Natural killer cell (primary cell): ENCODE data around the gene BCAP31. TPM values are rescaled to one million over a fixed set of nuclear protein-coding genes. Genes with fewer than 3 reads are reported as not detected.

Experiments
- ATAC-seq, 3 donors: fragments of 150-1000 bp in 2 of 3; fragments of 200-7000 bp in 1 of 3; cut with Tn5 transposase; 1 replicate in 1 of 3; 2 replicates in 2 of 3; pipeline ENCODE4 v1.10.0; 2021; ENCODE audit warnings: mild to moderate bottlenecking in 2 of 3, moderate library complexity in 2 of 3
- DNase-seq, 2 donors: peaks; one replicate each; pipeline versions ENCODE4 v3.0.0 to v3.0.0-alpha.2; 2013 to 2021; ENCODE audit warnings: mixed read lengths in 1 of 2
- H3K27ac ChIP-seq: one replicate; pipeline ENCODE4 v1.5.1; 2013; ENCODE audit warnings: mild to moderate bottlenecking, low read length
- H3K27me3 ChIP-seq: one replicate; pipeline ENCODE4 v1.6.1; 2013; ENCODE audit warnings: low read length; ENCODE audit not compliant: control insufficient read depth, insufficient read depth
- H3K36me3 ChIP-seq: one replicate; pipeline ENCODE4 v1.6.1; 2013; ENCODE audit warnings: low read length; ENCODE audit not compliant: control insufficient read depth, insufficient read depth
- H3K4me1 ChIP-seq: one replicate; pipeline ENCODE4 v1.6.1; 2013; ENCODE audit warnings: low read length; ENCODE audit not compliant: control insufficient read depth, insufficient read depth
- H3K4me3 ChIP-seq: one replicate; pipeline ENCODE4 v1.5.1; 2013; ENCODE audit warnings: low read length
- H3K9me3 ChIP-seq: one replicate; pipeline ENCODE4 v1.6.1; 2013; ENCODE audit warnings: low read length; ENCODE audit not compliant: control insufficient read depth, insufficient read depth
- H3K27ac Mint-ChIP-seq, 2 donors: one replicate each; pipeline ENCODE4 v1.8.0; 2022; ENCODE audit warnings: mild to moderate bottlenecking in 2 of 2, mixed read lengths in 2 of 2, moderate library complexity in 1 of 2
- H3K27me3 Mint-ChIP-seq, 2 donors: one replicate each; pipeline ENCODE4 v1.8.0; 2022; ENCODE audit warnings: low read depth in 2 of 2, mixed read lengths in 2 of 2
- H3K36me3 Mint-ChIP-seq: one replicate; pipeline ENCODE4 v1.8.0; 2022; ENCODE audit warnings: mixed read lengths
- H3K4me1 Mint-ChIP-seq, 2 donors: one replicate each; pipeline ENCODE4 v1.8.0; 2022; ENCODE audit warnings: mixed read lengths in 2 of 2
- H3K4me3 Mint-ChIP-seq: one replicate; pipeline ENCODE4 v1.8.0; 2022; ENCODE audit warnings: mild to moderate bottlenecking, moderate library complexity, mixed read lengths
- H3K9me3 Mint-ChIP-seq, 2 donors: one replicate each; pipeline ENCODE4 v1.8.0; 2022; ENCODE audit warnings: mixed read lengths in 2 of 2
- CTCF ChIP-seq: fragments of 200-600 bp; IDR thresholded peaks from one replicate; pipeline ENCODE4 v1.8.0; 2022; ENCODE audit warnings: antibody characterized with exemption
- WGBS: methylation state at CpG from one replicate; pipeline ENCODE4 v1.1.7; 2013; ENCODE audit warnings: missing lambda C conversion rate; ENCODE audit not compliant: insufficient coverage; 5-methylcytosine and 5-hydroxymethylcytosine counted together
- intact Hi-C: fragments of 100-400 bp; cut with micrococcal nuclease; formaldehyde crosslinking; loops from one replicate; pipeline ENCODE4 v1.14.2; 2022
- total RNA-seq, 4 donors: library from RNA; stranded (reverse); fragments of 120-200 nt in 1 of 4; gene quantifications; one replicate each; pipeline versions ENCODE4 v1.2.3 to v1.2.4, GENCODE V29; 2013 to 2022

Gene BCAP31
- total RNA-seq, 3 donors from 2014 or later (not counting 1 experiment from before 2014, with no cell fraction given) = 109 to 131 (median 119) TPM

- Histone ChIP-seq H3K27ac (no peak overlapping the region), H3K4me1 (peaks cover 4% of the 10 kb centered on the region), H3K4me3 (no peak overlapping the region), H3K9me3 (no peaks in the 10 kb centered on the region), H3K27me3 (no peaks in the 10 kb centered on the region), H3K36me3 (peaks cover 55% of the 10 kb centered on the region)
- intact Hi-C loops = no loop called here
- H3K9me3 Mint-ChIP-seq = no peaks in the 10 kb centered on the region
- H3K4me1 Mint-ChIP-seq = peaks cover 7 to 13% of the 10 kb centered on the region in 2 donors
- no peaks in the 10 kb centered on the region for H3K27me3 Mint-ChIP-seq
- H3K36me3 Mint-ChIP-seq = no peaks in the 10 kb centered on the region
- H3K4me3 Mint-ChIP-seq = no peak overlapping the region
- TF ChIP-seq CTCF = no peak
- ATAC-seq (no peak), DNase-seq (no peak)
- 96% methylated on average over 7 of the region's 9 CpGs for WGBS
- H3K27ac Mint-ChIP-seq = no peak overlapping the region
Observed at GRCh38 chrX:153717445-153717844, 6.7 kb downstream of the BCAP31 start.

GRCh38 chrX:153714256-153714655 lies 9.9 kb downstream of the BCAP31 start:
- DNase-seq = no peak

GRCh38 chrX:153709726-153710674 lies 14.2 kb downstream of the BCAP31 start:
- ATAC-seq = no peak
- H3K36me3 Mint-ChIP-seq = no peaks in the 10 kb centered on the region
- DNase-seq = no peak
- no peaks in the 10 kb centered on the region for H3K27me3 Mint-ChIP-seq
- no peaks in the 10 kb centered on the region for H3K9me3 ChIP-seq
- no peak overlapping the region for H3K27ac ChIP-seq
- no peak for TF ChIP-seq CTCF
- no peak overlapping the region for H3K4me3 ChIP-seq
- no peaks in the 10 kb centered on the region for H3K9me3 Mint-ChIP-seq
- H3K4me1 ChIP-seq = no peaks in the 10 kb centered on the region
- H3K4me3 Mint-ChIP-seq = no peak overlapping the region
- no peaks in the 10 kb centered on the region for H3K27me3 ChIP-seq
- H3K27ac Mint-ChIP-seq = no peak overlapping the region
- H3K36me3 ChIP-seq = peaks cover 34% of the 10 kb centered on the region
- peaks cover 0 to 7% of the 10 kb centered on the region in 2 donors for H3K4me1 Mint-ChIP-seq
- intact Hi-C loops = no loop called here
- 96% methylated on average over 27 of the region's 27 CpGs for WGBS

More at GRCh38 chrX:153714256-153714655, 9.9 kb downstream of the BCAP31 start:
- no peak for ATAC-seq
- no peaks in the 10 kb centered on the region for H3K27me3 ChIP-seq
- H3K9me3 ChIP-seq = no peaks in the 10 kb centered on the region
- TF ChIP-seq CTCF = no peak
- H3K36me3 Mint-ChIP-seq = no peaks in the 10 kb centered on the region
- peaks cover 45% of the 10 kb centered on the region for H3K36me3 ChIP-seq
- H3K9me3 Mint-ChIP-seq = no peaks in the 10 kb centered on the region
- H3K4me1 ChIP-seq = no peaks in the 10 kb centered on the region
- no peak overlapping the region for H3K4me3 ChIP-seq
- peaks cover 0 to 13% of the 10 kb centered on the region in 2 donors for H3K4me1 Mint-ChIP-seq
- intact Hi-C loops = no loop called here
- 100% methylated on average over 3 of the region's 3 CpGs for WGBS
- no peaks in the 10 kb centered on the region for H3K27me3 Mint-ChIP-seq
- no peak overlapping the region for H3K27ac ChIP-seq
- H3K27ac Mint-ChIP-seq = no peak overlapping the region
- H3K4me3 Mint-ChIP-seq = no peak overlapping the region
